Measurements from ENCODE around the gene CANT1.

Gene CANT1

GRCh38 chr17:78981010-78981888 is 28.3 kb downstream of the CANT1 start:
- DNase-seq (ENCODE audit: low read depth, low spot score), result no peak
- H3K27ac ChIP-seq, result no peak overlapping the region

- H3K27ac ChIP-seq, result no peak overlapping the region
- no peak for DNase-seq (ENCODE audit: low read depth, low spot score)
Measured at GRCh38 chr17:78980624-78980972, 29.0 kb downstream of the CANT1 start.

- no peak for DNase-seq (ENCODE audit: low read depth, low spot score)
- H3K27ac ChIP-seq, result peak within 1 kb of the TSS; percentile 50
Measured at GRCh38 chr17:78979780-78980623, 29.6 kb downstream of the CANT1 start, which contains the start of gene LGALS3BP. Gene LGALS3BP, minus strand, starts transcription at chr17:78979923. Its CDS starts 2,732 bp downstream, at chr17:78977191.

GRCh38 chr17:78977997-78978973 is 31.3 kb downstream of the CANT1 start:
- H3K27ac ChIP-seq, result no peak overlapping the region
- no peak for DNase-seq (ENCODE audit: low read depth, low spot score)

- no peak overlapping the region for H3K27ac ChIP-seq
- DNase-seq (ENCODE audit: low read depth, low spot score), result no peak
Measured at GRCh38 chr17:78977681-78977943, 32.0 kb downstream of the CANT1 start.

- DNase-seq (ENCODE audit: low read depth, low spot score), result no peak
- H3K27ac ChIP-seq, result peak overlapping the region; percentile 90
Measured at GRCh38 chr17:78976907-78977680, 32.5 kb downstream of the CANT1 start.

GRCh38 chr17:78974635-78975591 is 34.7 kb downstream of the CANT1 start:
- no peak for DNase-seq (ENCODE audit: low read depth, low spot score)
- peak overlapping the region; percentile 90 for H3K27ac ChIP-seq

GRCh38 chr17:78973792-78974520 is 35.6 kb downstream of the CANT1 start:
- peak overlapping the region; percentile 90 for H3K27ac ChIP-seq
- DNase-seq (ENCODE audit: low read depth, low spot score), result no peak

- DNase-seq (ENCODE audit: low read depth, low spot score), result no peak
- H3K27ac ChIP-seq, result no peak overlapping the region
Measured at GRCh38 chr17:78973196-78973595, 36.4 kb downstream of the CANT1 start.

GRCh38 chr17:78972507-78973105 is 37.0 kb downstream of the CANT1 start:
- DNase-seq (ENCODE audit: low read depth, low spot score), result no peak
- no peak overlapping the region for H3K27ac ChIP-seq

GRCh38 chr17:78971756-78972506 is 37.6 kb downstream of the CANT1 start:
- no peak for DNase-seq (ENCODE audit: low read depth, low spot score)
- no peak overlapping the region for H3K27ac ChIP-seq

GRCh38 chr17:78970834-78971755 is 38.5 kb downstream of the CANT1 start:
- no peak for DNase-seq (ENCODE audit: low read depth, low spot score)
- no peak overlapping the region for H3K27ac ChIP-seq

GRCh38 chr17:78969865-78970264 is 39.7 kb downstream of the CANT1 start:
- H3K27ac ChIP-seq, result no peak overlapping the region
- DNase-seq (ENCODE audit: low read depth, low spot score), result no peak

GRCh38 chr17:78967782-78968362 is 41.7 kb downstream of the CANT1 start:
- no peak for DNase-seq (ENCODE audit: low read depth, low spot score)
- no peak overlapping the region for H3K27ac ChIP-seq

- DNase-seq (ENCODE audit: low read depth, low spot score), result no peak
- H3K27ac ChIP-seq, result no peak overlapping the region
Measured at GRCh38 chr17:78966910-78967600, 42.5 kb downstream of the CANT1 start.
